Fibroblast of pulmonary artery (primary cell): ENCODE results near the gene VPS35L.

Source experiments
- DNase-seq: peaks from one replicate; pipeline ENCODE4 v3.0.0-alpha.2; 2010; ENCODE audit warnings: low read depth
- H3K4me3 ChIP-seq: replicated peaks from 2 replicates; pipeline ENCODE4 v1.5.1; 2011; ENCODE audit warnings: low read depth, mild to moderate bottlenecking, control low read depth, low read length, moderate library complexity
- TF ChIP-seq, protein P1 (sequence below): IDR thresholded peaks from 2 replicates; pipeline ENCODE4 v1.5.1; 2011; ENCODE audit warnings: mild to moderate bottlenecking, control low read depth, low read length, inconsistent platforms; ENCODE audit errors: missing control alignments

The VPS35L gene

DNA sequence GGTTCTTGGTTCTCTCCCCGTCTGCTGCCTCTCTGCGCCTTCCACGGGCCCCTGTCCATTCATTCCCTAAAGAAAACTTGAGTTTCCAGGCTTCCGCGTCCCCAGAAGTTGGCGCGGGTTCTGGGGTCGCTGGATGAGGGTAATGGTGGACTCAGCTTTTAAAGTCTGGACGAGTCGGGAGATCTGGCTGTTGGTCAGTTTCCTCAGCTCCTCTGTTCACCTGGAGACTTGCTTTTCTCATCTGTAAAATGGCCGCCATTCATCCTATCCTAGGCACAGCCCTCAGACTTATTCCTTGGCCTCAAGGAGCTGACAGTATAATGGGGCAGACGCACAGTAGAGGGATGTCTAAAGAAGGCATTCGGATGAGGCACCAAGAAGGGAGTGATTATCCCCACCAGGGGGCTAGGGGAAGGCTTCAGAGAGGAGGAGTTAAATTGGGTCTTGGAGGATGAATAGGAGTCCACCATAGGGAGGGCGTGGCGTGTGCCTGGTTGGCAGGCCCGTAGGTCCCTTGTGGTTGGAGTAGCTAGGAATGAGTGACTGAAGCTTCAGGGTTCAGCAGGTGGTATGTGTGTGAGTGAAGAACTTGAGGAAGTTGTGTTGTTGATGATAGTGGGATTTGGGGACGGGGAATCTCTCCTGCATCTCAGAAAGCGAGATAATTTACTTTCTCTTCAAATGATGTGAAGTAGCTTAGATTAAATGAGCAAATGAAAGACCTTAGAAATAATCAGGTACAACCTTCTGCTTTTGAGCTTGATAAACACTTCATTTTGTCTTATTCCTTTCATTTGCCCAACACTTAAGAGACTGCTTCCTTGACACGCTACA lies 652 bp downstream of the VPS35L start:
- TF ChIP-seq, protein P1, sequence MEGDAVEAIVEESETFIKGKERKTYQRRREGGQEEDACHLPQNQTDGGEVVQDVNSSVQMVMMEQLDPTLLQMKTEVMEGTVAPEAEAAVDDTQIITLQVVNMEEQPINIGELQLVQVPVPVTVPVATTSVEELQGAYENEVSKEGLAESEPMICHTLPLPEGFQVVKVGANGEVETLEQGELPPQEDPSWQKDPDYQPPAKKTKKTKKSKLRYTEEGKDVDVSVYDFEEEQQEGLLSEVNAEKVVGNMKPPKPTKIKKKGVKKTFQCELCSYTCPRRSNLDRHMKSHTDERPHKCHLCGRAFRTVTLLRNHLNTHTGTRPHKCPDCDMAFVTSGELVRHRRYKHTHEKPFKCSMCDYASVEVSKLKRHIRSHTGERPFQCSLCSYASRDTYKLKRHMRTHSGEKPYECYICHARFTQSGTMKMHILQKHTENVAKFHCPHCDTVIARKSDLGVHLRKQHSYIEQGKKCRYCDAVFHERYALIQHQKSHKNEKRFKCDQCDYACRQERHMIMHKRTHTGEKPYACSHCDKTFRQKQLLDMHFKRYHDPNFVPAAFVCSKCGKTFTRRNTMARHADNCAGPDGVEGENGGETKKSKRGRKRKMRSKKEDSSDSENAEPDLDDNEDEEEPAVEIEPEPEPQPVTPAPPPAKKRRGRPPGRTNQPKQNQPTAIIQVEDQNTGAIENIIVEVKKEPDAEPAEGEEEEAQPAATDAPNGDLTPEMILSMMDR = peak; percentile 21
- H3K4me3 ChIP-seq = peak overlapping the region; percentile 98
- peak; percentile 42 for DNase-seq

DNA sequence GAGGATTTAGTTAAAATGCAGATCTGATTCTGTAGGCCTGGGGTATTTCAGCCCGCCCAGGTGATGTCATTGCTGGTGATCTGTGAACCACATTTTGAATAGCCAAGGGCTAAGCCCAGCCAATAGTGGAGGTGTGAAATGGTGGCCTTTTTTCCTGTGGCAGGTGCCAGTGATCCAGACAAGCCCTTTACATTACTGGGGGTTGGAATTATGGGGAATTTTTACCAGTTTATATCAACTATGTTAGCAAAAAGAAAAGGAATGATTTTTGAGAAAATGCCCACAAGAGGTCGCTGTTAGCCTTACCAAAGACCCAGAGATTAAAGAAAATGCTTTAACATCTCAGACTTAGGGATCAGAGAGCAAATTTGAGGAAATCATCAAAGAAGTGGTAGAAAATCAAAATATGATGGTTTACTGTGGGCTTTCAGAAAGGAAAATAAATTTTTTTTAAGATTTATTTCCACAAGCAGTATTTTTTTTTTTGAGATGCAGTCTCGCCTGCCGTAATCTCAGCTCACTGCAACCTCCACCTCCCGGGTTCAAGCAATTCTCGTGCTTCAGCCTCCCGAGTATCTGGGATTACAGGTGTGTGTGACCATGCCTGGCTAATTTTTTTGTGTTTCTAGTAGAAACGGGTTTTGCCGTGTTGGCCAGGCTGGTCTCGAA lies 3.9 kb downstream of the VPS35L start:
- TF ChIP-seq, protein P1 = peak; percentile 56
- no peak overlapping the region for H3K4me3 ChIP-seq
- DNase-seq = peak; percentile 85

DNA sequence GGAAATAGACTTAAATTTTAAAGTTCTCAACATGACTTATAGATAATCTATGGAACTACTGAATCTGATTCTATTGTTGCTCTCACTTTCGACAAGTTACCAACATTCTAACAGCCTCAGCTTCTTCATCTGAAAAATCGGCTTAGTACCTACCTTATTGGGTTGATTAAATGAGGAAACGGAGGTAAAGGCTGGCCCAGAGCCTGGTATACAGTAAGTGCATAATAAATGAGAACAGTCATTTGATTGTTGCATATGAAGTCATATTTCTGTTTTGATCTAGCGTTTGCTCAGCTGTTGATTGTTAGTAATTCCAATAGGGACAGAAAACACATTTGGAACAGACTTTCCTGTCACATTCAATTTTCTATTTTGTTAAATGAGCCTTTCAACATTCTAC lies 4.6 kb downstream of the VPS35L start:
- no peak overlapping the region for H3K4me3 ChIP-seq
- TF ChIP-seq, protein P1 = no peak
- no peak for DNase-seq

DNA sequence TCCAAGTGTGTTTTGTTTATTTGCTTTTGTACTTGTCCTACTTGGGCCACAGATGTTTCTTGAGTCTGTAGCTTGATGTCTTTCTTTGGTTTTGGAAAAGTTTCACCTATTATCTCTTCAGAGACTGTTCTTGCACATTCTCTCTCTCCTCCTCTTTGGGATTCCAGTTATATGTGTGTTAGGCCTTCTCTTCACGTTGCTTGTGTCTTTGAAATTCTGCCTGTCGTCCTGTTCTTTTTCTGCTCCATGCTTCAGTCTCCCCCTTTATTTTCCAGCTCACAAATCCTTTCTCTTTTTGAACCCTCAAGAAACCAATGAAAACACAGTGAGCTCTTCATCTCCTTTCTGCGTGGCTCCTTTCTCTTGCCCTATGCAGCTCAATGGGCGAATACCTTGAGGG lies 7.9 kb downstream of the VPS35L start:
- H3K4me3 ChIP-seq = no peak overlapping the region
- DNase-seq = no peak
- TF ChIP-seq, protein P1 = no peak

DNA sequence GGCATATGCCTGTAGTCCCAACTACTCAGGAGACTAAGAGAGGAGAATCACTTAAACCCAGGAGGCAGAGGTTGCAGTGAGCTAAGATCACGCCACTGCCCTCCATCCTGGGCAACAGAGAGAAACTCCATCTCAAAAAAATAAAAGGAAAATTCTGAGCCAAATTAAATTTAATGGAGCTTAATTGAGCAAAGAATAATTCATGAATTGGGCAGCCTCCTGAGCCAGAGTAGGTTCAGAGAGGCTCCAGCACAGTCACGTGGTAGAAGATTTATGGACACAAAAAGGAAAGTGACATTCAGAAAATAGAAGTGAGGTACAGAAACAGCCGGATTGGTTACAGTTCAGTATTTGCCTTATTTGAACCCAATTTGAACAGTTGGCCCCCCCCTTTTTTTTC lies 10.9 kb downstream of the VPS35L start:
- TF ChIP-seq, protein P1 = no peak
- H3K4me3 ChIP-seq = no peak overlapping the region
- no peak for DNase-seq

DNA sequence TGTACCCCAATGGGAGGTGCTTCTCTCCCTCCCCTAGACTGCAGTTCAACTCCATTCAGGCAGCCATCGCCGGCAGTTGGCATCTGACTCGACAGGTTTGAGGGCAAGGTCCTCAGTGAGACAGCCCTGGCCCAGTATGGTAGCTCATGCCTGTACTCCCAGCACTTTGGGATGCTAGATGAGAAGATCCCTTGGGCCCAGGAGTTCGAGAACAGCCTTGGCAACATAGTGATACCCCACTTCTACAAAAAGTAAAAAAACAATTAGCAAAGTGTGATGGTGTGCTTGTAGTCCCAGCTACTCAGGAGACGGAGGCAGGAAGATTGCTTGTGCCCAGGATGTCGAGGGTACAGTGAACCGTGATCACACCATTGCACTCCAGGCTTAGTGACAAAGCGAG lies 12.1 kb downstream of the VPS35L start:
- TF ChIP-seq, protein P1 = no peak
- no peak for DNase-seq
- H3K4me3 ChIP-seq = no peak overlapping the region
